HepG2 (cell line): ENCODE results near the gene BIRC5. TPM values are rescaled to one million over a fixed set of nuclear protein-coding genes. Genes with fewer than 3 reads are reported as not detected.

Source experiments
- ATAC-seq: fragments of 200-7000 bp; cut with Tn5 transposase; 3 replicates; pipeline ENCODE4 v1.9.1; 2020; ENCODE audit warnings: mild to moderate bottlenecking, moderate library complexity
- BruUV-seq: library from RNA; stranded (reverse); fragments of 400-500 nt; replicated peaks from 2 replicates; lab custom pipeline; 2021; lab: Mats Ljungman, UMichigan
- CTCF ChIA-PET: fragments of 300-600 bp; formaldehyde crosslinking; extraction: SDS; loops from one replicate; lab custom pipeline; 2021; ENCODE audit warnings: low total read pairs, inconsistent platforms, low intra/inter-chr PET ratio; lab: Yijun Ruan, JAX
- POLR2A ChIA-PET: fragments of 350-600 bp; sonication (Branson Sonifier 250); formaldehyde crosslinking; loops from one replicate; lab custom pipeline; 2020; ENCODE audit warnings: antibody characterized with exemption, inconsistent platforms; lab: Yijun Ruan, JAX
- DNase-seq: peaks from one replicate; pipeline ENCODE4 v3.0.0-alpha.2; 2015; ENCODE audit warnings: low spot score
- FAIRE-seq: peaks from 3 replicates; lab custom pipeline; 2011; peaks lifted over from hg19 to GRCh38; lab: Jason Lieb, UNC
- H2AFZ ChIP-seq: one replicate; pipeline ENCODE4 v1.6.1; 2011; ENCODE audit warnings: low read length, inconsistent platforms
- H3K27ac ChIP-seq: fragments of 300-600 bp; 3 replicates; pipeline ENCODE4 v1.8.0; 2011; ENCODE audit warnings: mixed run types, mild to moderate bottlenecking, mixed read lengths, low read length, inconsistent platforms; ENCODE audit not compliant: insufficient read depth; ENCODE audit errors: extremely low read length
- H3K27me3 ChIP-seq, 2 experiments: fragments of 200-600 bp in 1 of 2; 2 replicates in 1 of 2; 3 replicates in 1 of 2; pipeline versions ENCODE4 v1.6.0 to v1.8.0; 2011; ENCODE audit warnings: low read length in 2 of 2, mild to moderate bottlenecking in 2 of 2, moderate library complexity in 2 of 2, inconsistent platforms in 1 of 2; ENCODE audit not compliant: insufficient read depth in 2 of 2, control insufficient read depth in 1 of 2
- H3K36me3 ChIP-seq, 2 experiments: fragments of 200-600 bp in 1 of 2; replicated peaks in 1 of 2; 2 replicates in 1 of 2; 3 replicates in 1 of 2; pipeline versions ENCODE4 v1.5.1 to v1.8.0; 2011; ENCODE audit warnings: low read length in 2 of 2, inconsistent platforms in 1 of 2; ENCODE audit not compliant: insufficient read depth in 2 of 2, control insufficient read depth in 1 of 2
- H3K4me1 ChIP-seq: 2 replicates; pipeline ENCODE4 v1.5.1; 2012; ENCODE audit warnings: low read length, inconsistent platforms; ENCODE audit not compliant: insufficient read depth
- H3K4me2 ChIP-seq: 2 replicates; pipeline ENCODE4 v1.6.0; 2011; ENCODE audit warnings: low read depth, low read length, inconsistent platforms
- H3K4me3 ChIP-seq, 3 experiments: fragments of 200-600 bp in 1 of 3; sonication (generic), shearing (Covaris generic) in 1 of 3; replicated peaks in 1 of 3; 2 replicates each; pipeline ENCODE4 v1.5.1; 2011 to 2016; ENCODE audit warnings: low read length in 3 of 3, inconsistent platforms in 2 of 3, low read depth in 2 of 3, mild to moderate bottlenecking in 2 of 3, control low read depth in 1 of 3, mixed read lengths in 1 of 3; ENCODE audit not compliant: insufficient read depth in 1 of 3
- H3K79me2 ChIP-seq: one replicate; pipeline ENCODE4 v1.6.1; 2011; ENCODE audit warnings: low read length, inconsistent platforms; ENCODE audit not compliant: insufficient read depth
- H3K9ac ChIP-seq: 2 replicates; pipeline ENCODE4 v1.6.0; 2011; ENCODE audit warnings: mild to moderate bottlenecking, low read depth, low read length, inconsistent platforms; ENCODE audit not compliant: insufficient read depth
- H3K9me3 ChIP-seq: 2 replicates; pipeline ENCODE4 v1.5.1; 2012; ENCODE audit warnings: mild to moderate bottlenecking, low read length
- H4K20me1 ChIP-seq: 2 replicates; pipeline ENCODE4 v1.6.0; 2011; ENCODE audit warnings: inconsistent platforms, mild to moderate bottlenecking, low read length, moderate library complexity; ENCODE audit not compliant: insufficient read depth
- BATF2 ChIP-seq: sonication (generic); formaldehyde crosslinking; IDR thresholded peaks from 2 replicates; pipeline ENCODE4 v1.8.0; 2022; ENCODE audit warnings: mild to moderate bottlenecking, missing genetic modification reagents, moderate library complexity
- POLR2G ChIP-seq: fragments of 200-400 bp; formaldehyde crosslinking; IDR thresholded peaks from 2 replicates; pipeline ENCODE4 v1.6.1; 2018; ENCODE audit warnings: mild to moderate bottlenecking, low read depth, low read length, moderate library complexity
- PPARG ChIP-seq: conservative IDR thresholded peaks from 2 replicates; pipeline ENCODE4 v1.6.1; 2016; ENCODE audit warnings: missing biosample characterization, missing genetic modification reagents
- TRAFD1 ChIP-seq: sonication (generic); formaldehyde crosslinking; IDR thresholded peaks from 2 replicates; pipeline ENCODE4 v1.5.1; 2020; ENCODE audit warnings: missing genetic modification reagents, mild to moderate bottlenecking, borderline replicate concordance
- UBTF ChIP-seq: sonication (generic); formaldehyde crosslinking; IDR thresholded peaks from 2 replicates; pipeline ENCODE4 v1.4.0; 2020; ENCODE audit warnings: mild to moderate bottlenecking, missing genetic modification reagents
- ZNF704 ChIP-seq: sonication (generic); formaldehyde crosslinking; IDR thresholded peaks from 2 replicates; pipeline ENCODE4 v1.8.1; 2023; ENCODE audit warnings: mild to moderate bottlenecking, inconsistent platforms, moderate library complexity, missing genetic modification reagents, borderline replicate concordance
- WGBS: methylation state at CpG from one replicate; pipeline ENCODE4 v1.1.6; 2017; ENCODE audit warnings: low lambda C conversion rate; 5-methylcytosine and 5-hydroxymethylcytosine counted together
- in situ Hi-C: cut with HindIII; loops from 2 replicates; pipeline ENCODE4 v1.10.0; 2017; ENCODE audit warnings: low pct_unique_long_range_greater_than_20kb; ENCODE audit not compliant: extremely low pct_ligation_motif_present
- intact Hi-C: fragments of 100-400 bp; cut with micrococcal nuclease; formaldehyde crosslinking; loops from one replicate; pipeline ENCODE4 v1.10.0; 2022; ENCODE audit not compliant: unreplicated experiment
- polyA plus RNA-seq, 8 experiments: library from polyadenylated mRNA; depleted of rRNA in 3 of 8; stranded (reverse) in 7 of 8; unstranded in 1 of 8; fragments of >200 nt; fragmentation: Illumina TruSeq in 4 of 8; extraction: Trizol in 4 of 8; gene quantifications; 2 replicates each; pipeline versions ENCODE4 v1.2.1 to v1.2.3, GENCODE V29; 2011 to 2016; ENCODE audit warnings: low read depth in 4 of 8, missing spikeins in 1 of 8, mixed read lengths in 1 of 8; ENCODE audit not compliant: insufficient read depth in 1 of 8
- total RNA-seq, 5 experiments: library from RNA; depleted of rRNA; stranded (reverse); fragments of >200 nt; fragmentation: Illumina TruSeq; extraction: Trizol; gene quantifications; 2 replicates each; pipeline ENCODE4 v1.2.3, GENCODE V29; 2016; ENCODE audit warnings: low read depth in 1 of 5

Gene BIRC5
- total and polyA plus RNA-seq, 2 of the 13 experiments (the other 11 are each of a cell fraction or from before 2014, with no cell fraction given), result 30.3 to 135 TPM

GRCh38 chr17:78197147-78197832 is 16.8 kb upstream of the BIRC5 start:
- no peak overlapping the region for H3K9ac ChIP-seq
- ATAC-seq (no peak), FAIRE-seq (no peak), DNase-seq (no peak)
- TF ChIP-seq POLR2G (0 out of 2 replicates have a peak, but pooled peaks have one; percentile 26), UBTF (no peak), TRAFD1 (CRISPR knock-in tag) (no peak), ZNF704 (CRISPR knock-in tag) (no peak), PPARG (CRISPR knock-in tag) (no peak), BATF2 (CRISPR knock-in tag) (0 out of 2 replicates have a peak, but pooled peaks have one; percentile 20)
- H4K20me1 ChIP-seq, result peaks cover 84% of the 10 kb centered on the region
- no peaks in the 10 kb centered on the region for H3K27me3 ChIP-seq
- H3K36me3 ChIP-seq, result peaks cover 32 to 79% of the 10 kb centered on the region in 2 experiments
- H3K4me2 ChIP-seq, result no peak overlapping the region
- H3K79me2 ChIP-seq, result peaks cover 52% of the 10 kb centered on the region
- no peak overlapping the region for H2AFZ ChIP-seq
- H3K4me3 ChIP-seq, result no peak overlapping the region
- POLR2A ChIA-PET, result interaction anchor here (1.8 to 3.7 kb wide), 2 partner anchors 10 to 16 kb away, joined by 4 to 25 read pairs; partner anchors contain the start of genes AFMID, BIRC5 and TK1
- CTCF ChIA-PET, result no interaction called here
- H3K9me3 ChIP-seq, result no peaks in the 10 kb centered on the region
- H3K4me1 ChIP-seq, result peaks cover 40% of the 10 kb centered on the region
- in situ Hi-C loops, result no loop called here
- no TSS peak for BruUV-seq
- 99% methylated on average over 9 of the region's 9 CpGs for WGBS
- no peak overlapping the region for H3K27ac ChIP-seq
- intact Hi-C loops, result no loop called here
